Measurements from ENCODE around the gene CCBE1. TPM values are rescaled to one million over a fixed set of nuclear protein-coding genes. Genes with fewer than 3 reads are reported as not detected.

CCBE1 gene
- total RNA-seq, 1 donor from 2014 or later: not detected

- no peak overlapping the region for H3K27ac Mint-ChIP-seq
- H3K4me1 Mint-ChIP-seq: no peaks in the 10 kb centered on the region
- no peaks in the 10 kb centered on the region for H3K9me3 Mint-ChIP-seq
- DNase-seq: no peak
- H3K36me3 Mint-ChIP-seq (ENCODE audit: low read depth): no peaks in the 10 kb centered on the region
- H3K4me3 Mint-ChIP-seq: no peak overlapping the region
- peaks cover 2% of the 10 kb centered on the region for H3K27me3 Mint-ChIP-seq
- intact Hi-C loops (cut with micrococcal nuclease): no loop called here
Observed at GRCh38 chr18:59549503-59550173, 147.6 kb downstream of the CCBE1 start.

DNA sequence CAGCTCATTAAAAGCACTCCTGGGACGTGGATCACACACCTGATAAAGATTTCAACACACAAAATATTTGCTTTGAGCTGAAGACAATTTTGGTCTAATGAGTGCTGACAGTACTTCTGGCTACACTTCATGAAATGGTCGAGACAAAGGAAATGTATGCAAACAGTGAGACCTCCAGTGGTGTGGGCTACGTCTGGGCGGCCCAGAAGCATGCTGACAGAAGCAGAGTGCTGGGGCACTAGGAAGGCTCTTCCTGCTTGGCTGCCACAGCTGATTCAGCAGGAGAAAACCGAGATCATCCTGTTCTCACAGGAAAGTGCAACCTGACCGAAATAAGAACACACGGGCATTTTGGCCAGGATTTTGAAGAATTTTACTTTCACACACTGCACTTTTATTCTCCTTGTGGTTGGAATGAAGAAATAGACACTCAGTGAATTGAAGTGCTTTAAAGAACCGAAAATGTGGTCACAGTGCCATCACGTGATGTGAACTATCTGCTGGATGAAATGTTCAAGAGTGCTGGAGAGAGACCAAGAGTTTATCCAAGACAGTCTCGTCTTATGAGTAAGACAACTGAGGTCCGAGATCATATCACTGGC lies 149.5 kb downstream of the CCBE1 start:
- intact Hi-C loops (cut with micrococcal nuclease): no loop called here
- no peak for DNase-seq
- H3K36me3 Mint-ChIP-seq (ENCODE audit: low read depth): no peaks in the 10 kb centered on the region
- H3K9me3 Mint-ChIP-seq: no peaks in the 10 kb centered on the region
- H3K27ac Mint-ChIP-seq: no peak overlapping the region
- H3K4me1 Mint-ChIP-seq: no peaks in the 10 kb centered on the region
- no peak overlapping the region for H3K4me3 Mint-ChIP-seq
- H3K27me3 Mint-ChIP-seq: peaks cover 2% of the 10 kb centered on the region

DNA sequence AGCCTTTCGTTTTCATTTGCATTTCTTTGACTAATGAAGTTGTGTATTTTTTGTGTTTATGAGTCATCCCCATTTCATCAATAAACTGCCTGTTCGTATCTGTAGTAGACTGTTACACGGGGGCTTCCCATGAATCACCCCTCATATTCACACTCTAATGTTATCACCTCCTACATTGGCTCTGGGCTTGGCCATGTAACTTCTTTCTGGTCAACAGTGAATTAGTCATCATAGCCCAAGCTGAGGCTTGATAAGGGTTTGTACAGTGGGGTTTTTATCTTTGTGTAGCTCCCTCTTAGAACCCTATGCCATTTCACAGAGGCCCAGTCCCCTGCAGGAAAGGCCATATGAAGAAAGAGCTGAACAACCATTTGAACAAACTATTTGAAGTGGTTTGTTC lies 151.0 kb downstream of the CCBE1 start:
- DNase-seq: no peak
- intact Hi-C loops (cut with micrococcal nuclease): no loop called here
- Mint-ChIP-seq H3K36me3 (ENCODE audit: low read depth) (no peaks in the 10 kb centered on the region), H3K4me3 (no peak overlapping the region), H3K27ac (no peak overlapping the region), H3K9me3 (no peaks in the 10 kb centered on the region), H3K4me1 (no peaks in the 10 kb centered on the region), H3K27me3 (peaks cover 4% of the 10 kb centered on the region)

DNA sequence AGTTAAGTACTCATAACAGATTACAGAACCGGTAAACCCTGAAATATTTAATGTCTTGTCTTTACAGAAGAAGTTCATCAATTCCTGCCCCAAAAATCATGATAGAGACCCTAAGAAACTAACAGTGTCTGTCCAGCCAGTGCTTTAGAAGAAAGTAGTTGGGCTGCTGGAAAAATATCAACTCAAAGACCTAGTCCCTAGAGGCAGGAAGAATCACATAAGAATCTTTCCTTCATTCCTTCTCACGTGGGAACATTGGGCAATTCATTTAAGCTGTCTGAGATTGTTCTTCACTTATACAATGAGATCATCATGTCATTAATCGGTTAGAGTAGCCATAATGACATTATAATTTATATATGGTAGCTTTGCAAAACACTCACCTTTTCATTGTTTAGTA lies 156.4 kb downstream of the CCBE1 start:
- no peak overlapping the region for H3K4me3 Mint-ChIP-seq
- no peaks in the 10 kb centered on the region for H3K9me3 Mint-ChIP-seq
- no peaks in the 10 kb centered on the region for H3K36me3 Mint-ChIP-seq (ENCODE audit: low read depth)
- intact Hi-C loops (cut with micrococcal nuclease): no loop called here
- no peaks in the 10 kb centered on the region for H3K4me1 Mint-ChIP-seq
- peaks cover 2% of the 10 kb centered on the region for H3K27me3 Mint-ChIP-seq
- DNase-seq: no peak
- H3K27ac Mint-ChIP-seq: no peak overlapping the region

DNA sequence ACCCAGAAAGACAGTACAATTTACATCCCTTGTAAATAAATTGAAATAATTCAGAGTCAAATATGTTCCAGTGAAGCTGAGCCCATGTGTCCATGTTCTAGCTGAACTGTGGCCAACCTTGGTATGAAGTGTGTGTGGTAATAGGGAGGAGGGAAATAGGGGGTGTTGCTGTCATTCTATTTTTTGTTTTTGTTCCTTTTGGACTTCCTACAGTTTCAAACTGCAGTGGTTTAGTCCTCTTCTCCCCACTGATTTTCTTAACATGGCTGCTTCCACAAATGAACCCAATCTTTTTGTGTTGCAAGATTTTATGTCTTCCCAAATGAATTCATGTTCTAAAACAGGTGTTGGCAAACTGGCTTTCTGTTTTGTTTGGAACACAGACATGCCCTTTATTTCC lies 156.9 kb downstream of the CCBE1 start:
- Mint-ChIP-seq H3K4me1 (no peaks in the 10 kb centered on the region), H3K4me3 (no peak overlapping the region), H3K9me3 (no peaks in the 10 kb centered on the region), H3K36me3 (ENCODE audit: low read depth) (no peaks in the 10 kb centered on the region), H3K27ac (no peak overlapping the region), H3K27me3 (peaks cover 2% of the 10 kb centered on the region)
- intact Hi-C loops (cut with micrococcal nuclease): no loop called here
- no peak for DNase-seq

- DNase-seq: no peak
- no peaks in the 10 kb centered on the region for H3K4me1 Mint-ChIP-seq
- H3K4me3 Mint-ChIP-seq: no peak overlapping the region
- H3K27ac Mint-ChIP-seq: no peak overlapping the region
- no peaks in the 10 kb centered on the region for H3K36me3 Mint-ChIP-seq (ENCODE audit: low read depth)
- no peaks in the 10 kb centered on the region for H3K9me3 Mint-ChIP-seq
- peaks cover 2% of the 10 kb centered on the region for H3K27me3 Mint-ChIP-seq
- intact Hi-C loops (cut with micrococcal nuclease): no loop called here
Observed at GRCh38 chr18:59539108-59539507, 158.1 kb downstream of the CCBE1 start.

- Mint-ChIP-seq H3K9me3 (no peaks in the 10 kb centered on the region), H3K27me3 (peaks cover 2% of the 10 kb centered on the region), H3K4me3 (no peak overlapping the region), H3K36me3 (ENCODE audit: low read depth) (no peaks in the 10 kb centered on the region), H3K4me1 (no peaks in the 10 kb centered on the region), H3K27ac (no peak overlapping the region)
- DNase-seq: no peak
- intact Hi-C loops (cut with micrococcal nuclease): no loop called here
Observed at GRCh38 chr18:59537579-59537978, 159.6 kb downstream of the CCBE1 start.

DNA sequence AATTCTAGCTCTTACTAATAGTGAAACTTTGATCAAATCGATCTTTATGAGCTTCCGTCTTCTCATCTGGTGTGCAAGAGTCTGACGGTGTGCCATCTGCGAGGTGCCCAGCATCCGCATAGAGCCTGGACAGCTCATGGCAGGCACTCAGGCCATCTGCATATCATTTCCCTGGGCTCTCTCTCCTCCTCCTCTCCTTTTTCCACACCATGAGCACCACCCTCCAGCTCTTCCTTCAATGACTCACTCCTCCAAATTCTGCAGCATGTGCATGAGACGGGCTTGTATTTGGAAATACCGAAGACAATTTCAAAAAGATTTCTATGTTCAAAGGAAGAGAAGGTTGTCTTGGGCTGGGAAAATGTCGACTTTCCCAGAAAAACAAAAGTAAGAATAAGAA lies 161.1 kb downstream of the CCBE1 start:
- H3K4me1 Mint-ChIP-seq: no peaks in the 10 kb centered on the region
- no peaks in the 10 kb centered on the region for H3K36me3 Mint-ChIP-seq (ENCODE audit: low read depth)
- no peaks in the 10 kb centered on the region for H3K9me3 Mint-ChIP-seq
- no peak overlapping the region for H3K4me3 Mint-ChIP-seq
- DNase-seq: no peak
- H3K27ac Mint-ChIP-seq: no peak overlapping the region
- H3K27me3 Mint-ChIP-seq: no peaks in the 10 kb centered on the region
- intact Hi-C loops (cut with micrococcal nuclease): no loop called here

DNA sequence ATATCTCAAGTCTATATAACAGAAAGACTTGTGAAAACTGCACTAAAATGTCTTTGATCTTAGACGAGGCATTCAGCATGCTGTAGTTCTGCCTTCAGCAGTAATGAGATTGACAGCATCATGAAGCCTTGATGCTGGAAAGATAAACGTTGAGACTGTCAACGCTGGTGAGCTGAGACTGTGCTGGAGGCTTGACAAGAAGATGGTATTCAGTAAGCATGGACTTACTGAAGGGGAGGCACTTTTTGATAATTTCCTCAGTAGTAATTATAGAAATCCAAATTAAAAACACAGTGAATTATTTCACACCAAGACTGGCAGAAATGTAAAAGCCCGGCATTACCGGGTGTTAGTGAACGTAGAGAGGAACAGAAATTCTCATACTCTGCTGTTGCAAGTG lies 162.2 kb downstream of the CCBE1 start:
- no peak for DNase-seq
- H3K36me3 Mint-ChIP-seq (ENCODE audit: low read depth): no peaks in the 10 kb centered on the region
- H3K4me1 Mint-ChIP-seq: no peaks in the 10 kb centered on the region
- no peak overlapping the region for H3K27ac Mint-ChIP-seq
- no peak overlapping the region for H3K4me3 Mint-ChIP-seq
- no peaks in the 10 kb centered on the region for H3K9me3 Mint-ChIP-seq
- no peaks in the 10 kb centered on the region for H3K27me3 Mint-ChIP-seq
- intact Hi-C loops (cut with micrococcal nuclease): no loop called here

DNA sequence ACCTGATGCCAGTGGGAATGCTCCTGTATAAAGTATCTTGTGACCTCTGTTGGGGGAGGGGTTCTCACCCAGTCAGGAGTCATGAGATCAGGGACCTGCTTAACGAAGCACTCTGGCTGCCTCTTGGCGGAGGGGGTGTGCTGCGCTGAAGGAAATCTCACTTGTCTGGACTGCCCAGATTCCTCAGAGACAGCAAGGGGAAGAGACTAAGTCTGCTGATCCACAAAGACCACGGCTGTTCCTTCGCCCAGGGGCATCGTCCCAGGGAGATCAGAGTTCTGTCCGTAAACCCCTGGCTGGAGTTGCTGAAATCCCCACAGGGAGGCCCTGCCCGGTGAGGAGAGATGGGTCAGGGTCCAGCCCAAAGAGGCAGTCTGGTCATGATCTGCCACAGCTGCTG lies 168.4 kb downstream of the CCBE1 start:
- no peaks in the 10 kb centered on the region for H3K9me3 Mint-ChIP-seq
- H3K27me3 Mint-ChIP-seq: no peaks in the 10 kb centered on the region
- no peak overlapping the region for H3K4me3 Mint-ChIP-seq
- no peak overlapping the region for H3K27ac Mint-ChIP-seq
- no peak for DNase-seq
- intact Hi-C loops (cut with micrococcal nuclease): no loop called here
- H3K36me3 Mint-ChIP-seq (ENCODE audit: low read depth): no peaks in the 10 kb centered on the region
- no peaks in the 10 kb centered on the region for H3K4me1 Mint-ChIP-seq

DNA sequence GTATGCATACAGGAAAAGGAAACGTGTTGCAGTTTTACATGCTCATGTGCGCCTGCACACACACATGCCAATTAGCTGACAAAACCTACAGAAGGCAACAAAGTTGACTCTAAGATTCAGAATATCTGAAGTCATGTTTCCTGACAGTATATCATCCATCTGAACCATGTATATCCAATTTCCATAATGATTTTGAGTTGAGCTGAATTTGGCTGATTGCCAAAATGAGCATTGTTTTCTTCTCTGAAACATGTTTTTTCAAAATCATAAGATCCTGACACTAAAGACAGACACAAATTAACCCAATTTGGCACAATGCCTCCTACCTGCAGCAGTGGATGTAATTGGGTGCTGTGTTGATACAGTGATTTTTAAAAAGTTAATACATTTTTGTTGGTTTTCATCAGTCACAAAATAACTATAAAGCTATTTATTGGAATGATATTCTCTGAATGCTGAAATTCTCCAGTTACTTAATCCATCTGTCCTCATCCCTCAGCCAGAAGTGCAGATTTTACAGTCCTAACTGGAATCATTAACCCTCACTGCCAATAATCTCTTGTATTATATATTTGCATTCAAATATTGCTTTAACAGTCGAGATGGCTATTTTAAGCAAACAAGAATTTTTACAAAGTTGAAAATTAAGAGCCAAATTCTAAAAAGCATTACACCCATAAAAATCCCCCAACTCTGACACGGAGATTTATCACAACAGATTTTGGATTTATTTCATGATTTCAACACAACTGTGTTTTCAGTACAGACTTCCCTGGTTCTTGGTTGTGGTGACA lies 176.5 kb downstream of the CCBE1 start:
- H3K4me1 Mint-ChIP-seq: no peaks in the 10 kb centered on the region
- H3K9me3 Mint-ChIP-seq: no peaks in the 10 kb centered on the region
- no peak overlapping the region for H3K4me3 Mint-ChIP-seq
- no peak overlapping the region for H3K27ac Mint-ChIP-seq
- no peaks in the 10 kb centered on the region for H3K27me3 Mint-ChIP-seq
- DNase-seq: no peak
- intact Hi-C loops (cut with micrococcal nuclease): no loop called here
- H3K36me3 Mint-ChIP-seq (ENCODE audit: low read depth): no peaks in the 10 kb centered on the region

DNA sequence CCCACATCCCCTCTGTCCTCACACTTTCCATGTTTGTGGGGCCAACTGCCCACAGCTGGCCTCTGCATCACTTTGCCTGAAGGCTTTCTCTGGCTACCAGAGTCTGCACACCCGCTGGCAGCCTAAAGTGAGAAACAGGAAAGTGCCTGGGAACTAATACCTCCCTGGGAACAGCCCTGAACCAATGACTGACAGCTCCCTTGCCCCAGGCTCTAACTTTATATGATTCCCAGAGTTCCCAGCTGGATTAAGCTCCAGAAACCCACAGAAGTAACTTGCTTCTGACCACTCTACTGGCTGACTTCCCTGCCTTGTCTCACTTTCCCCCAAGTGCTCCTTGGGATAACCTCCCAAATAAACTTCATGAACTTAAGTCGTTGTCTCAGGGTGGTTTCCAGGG lies 178.5 kb downstream of the CCBE1 start:
- no peak for DNase-seq
- no peaks in the 10 kb centered on the region for H3K36me3 Mint-ChIP-seq (ENCODE audit: low read depth)
- H3K9me3 Mint-ChIP-seq: no peaks in the 10 kb centered on the region
- H3K27me3 Mint-ChIP-seq: no peaks in the 10 kb centered on the region
- H3K4me3 Mint-ChIP-seq: no peak overlapping the region
- intact Hi-C loops (cut with micrococcal nuclease): no loop called here
- no peaks in the 10 kb centered on the region for H3K4me1 Mint-ChIP-seq
- no peak overlapping the region for H3K27ac Mint-ChIP-seq

DNA sequence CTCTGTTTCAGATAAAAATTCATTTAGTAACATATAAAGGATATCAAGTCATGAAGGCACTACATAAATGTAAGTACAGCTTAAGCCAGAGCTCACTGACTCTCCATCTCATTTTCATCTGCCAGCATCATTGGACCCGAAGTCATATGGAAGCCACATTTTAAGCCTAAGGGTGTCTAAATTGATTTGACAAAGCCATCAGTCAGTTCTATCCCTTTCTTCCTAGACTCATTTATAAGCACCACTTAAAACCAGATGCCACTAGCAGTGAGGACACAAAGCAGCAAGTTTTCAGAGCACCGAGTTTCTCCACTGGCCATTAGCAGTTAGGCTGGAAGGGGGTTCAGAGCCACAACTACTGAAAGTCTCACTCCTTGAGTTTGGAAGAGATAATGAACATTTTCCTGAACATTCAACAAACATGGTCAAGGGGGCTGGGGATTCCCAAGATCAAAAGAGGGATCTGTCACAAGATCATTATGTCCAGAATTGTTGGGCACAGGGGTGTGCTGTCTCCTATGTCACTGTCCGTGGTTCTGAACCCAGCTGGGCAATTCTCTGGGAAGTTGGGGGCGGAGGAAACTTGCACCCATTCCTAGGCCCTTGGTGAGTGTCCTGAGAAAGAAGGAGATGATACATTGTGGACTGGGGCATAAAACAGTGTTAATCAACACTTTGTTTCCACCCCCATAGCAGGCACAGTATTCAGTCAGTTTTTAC lies 179.6 kb downstream of the CCBE1 start:
- Mint-ChIP-seq H3K9me3 (no peaks in the 10 kb centered on the region), H3K36me3 (ENCODE audit: low read depth) (no peaks in the 10 kb centered on the region), H3K4me3 (no peak overlapping the region), H3K27ac (no peak overlapping the region), H3K27me3 (no peaks in the 10 kb centered on the region), H3K4me1 (no peaks in the 10 kb centered on the region)
- DNase-seq: no peak
- intact Hi-C loops (cut with micrococcal nuclease): no loop called here

Measured in activated CD4-positive, alpha-beta T cell treated with anti-CD3 and anti-CD28 coated beads, Interleukin-2, amount 10 ng/mL, durations not matched to agents 24 days and 14 days (primary cell).